Astrocyte (in vitro differentiated cells and primary cell): Measurements from ENCODE around the gene AQP3.

Experiments used
- CTCF ChIP-seq: IDR thresholded peaks from 2 replicates; pipeline ENCODE4 v1.5.1; 2011; ENCODE audit warnings: low read depth, mild to moderate bottlenecking, inconsistent platforms, low read length, moderate library complexity; ENCODE audit not compliant: insufficient read depth
- EZH2 ChIP-seq: IDR thresholded peaks from 2 replicates; pipeline ENCODE4 v1.6.1; 2012; ENCODE audit warnings: mild to moderate bottlenecking, low read length, inconsistent platforms; ENCODE audit not compliant: insufficient read depth

- TF ChIP-seq EZH2: no peak
- TF ChIP-seq CTCF: no peak
Observed at GRCh38 chr9:33437898-33438297, 9.5 kb downstream of the AQP3 start.
